ENCODE data around the gene HRH3. TPM values are rescaled to one million over a fixed set of nuclear protein-coding genes. Genes with fewer than 3 reads are reported as not detected.

The HRH3 gene
- total RNA-seq, 4 donors from 2014 or later: not detected

DNA sequence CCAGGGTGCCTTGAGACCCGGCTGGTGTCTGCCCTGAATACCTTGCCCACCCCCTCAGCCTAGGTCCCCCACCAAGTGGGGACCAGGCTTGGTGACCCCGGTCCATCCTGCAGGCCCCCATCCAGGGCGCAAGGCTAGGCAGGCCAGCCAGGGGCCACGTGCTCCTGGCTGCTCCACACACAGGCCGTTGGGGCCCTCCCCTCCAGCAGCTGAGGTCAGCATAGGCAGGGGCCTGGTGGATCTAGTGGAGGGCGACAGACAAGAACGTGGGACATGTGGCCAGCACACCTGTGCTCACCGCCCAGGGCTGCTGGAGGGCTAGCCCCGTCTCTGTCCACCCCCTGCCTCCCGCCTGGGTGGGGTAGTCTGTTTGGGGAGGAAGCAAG, 7.5 kb upstream of the HRH3 start:
- H3K36me3 ChIP-seq: no peaks in the 10 kb centered on the region
- H3K27me3 ChIP-seq: peaks cover 0 to 91% (median 15%) of the 10 kb centered on the region in 4 donors
- TF ChIP-seq POLR2AphosphoS5 (IDR thresholded peaks at IDR 0.05) (no peak), POLR2A (IDR thresholded peaks at IDR 0.05; ENCODE audit: low read depth) (no peak), EP300 (IDR thresholded peaks at IDR 0.05) (no peak)
- TF ChIP-seq, protein P1, sequence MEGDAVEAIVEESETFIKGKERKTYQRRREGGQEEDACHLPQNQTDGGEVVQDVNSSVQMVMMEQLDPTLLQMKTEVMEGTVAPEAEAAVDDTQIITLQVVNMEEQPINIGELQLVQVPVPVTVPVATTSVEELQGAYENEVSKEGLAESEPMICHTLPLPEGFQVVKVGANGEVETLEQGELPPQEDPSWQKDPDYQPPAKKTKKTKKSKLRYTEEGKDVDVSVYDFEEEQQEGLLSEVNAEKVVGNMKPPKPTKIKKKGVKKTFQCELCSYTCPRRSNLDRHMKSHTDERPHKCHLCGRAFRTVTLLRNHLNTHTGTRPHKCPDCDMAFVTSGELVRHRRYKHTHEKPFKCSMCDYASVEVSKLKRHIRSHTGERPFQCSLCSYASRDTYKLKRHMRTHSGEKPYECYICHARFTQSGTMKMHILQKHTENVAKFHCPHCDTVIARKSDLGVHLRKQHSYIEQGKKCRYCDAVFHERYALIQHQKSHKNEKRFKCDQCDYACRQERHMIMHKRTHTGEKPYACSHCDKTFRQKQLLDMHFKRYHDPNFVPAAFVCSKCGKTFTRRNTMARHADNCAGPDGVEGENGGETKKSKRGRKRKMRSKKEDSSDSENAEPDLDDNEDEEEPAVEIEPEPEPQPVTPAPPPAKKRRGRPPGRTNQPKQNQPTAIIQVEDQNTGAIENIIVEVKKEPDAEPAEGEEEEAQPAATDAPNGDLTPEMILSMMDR (IDR thresholded peaks at IDR 0.05): no peak
- intact Hi-C loops (cut with DNase I): no loop called here
- H3K9me3 ChIP-seq: no peaks in the 10 kb centered on the region
- no peak for DNase-seq (ENCODE audit: extremely low spot score)
- H3K27ac ChIP-seq (replicated peaks in 1 of 4): no peak overlapping the region
- 70% methylated on average over 4 of the region's 10 CpGs for WGBS
- no peak overlapping the region for H3K4me3 ChIP-seq
- no peaks in the 10 kb centered on the region for H3K4me1 ChIP-seq

DNA sequence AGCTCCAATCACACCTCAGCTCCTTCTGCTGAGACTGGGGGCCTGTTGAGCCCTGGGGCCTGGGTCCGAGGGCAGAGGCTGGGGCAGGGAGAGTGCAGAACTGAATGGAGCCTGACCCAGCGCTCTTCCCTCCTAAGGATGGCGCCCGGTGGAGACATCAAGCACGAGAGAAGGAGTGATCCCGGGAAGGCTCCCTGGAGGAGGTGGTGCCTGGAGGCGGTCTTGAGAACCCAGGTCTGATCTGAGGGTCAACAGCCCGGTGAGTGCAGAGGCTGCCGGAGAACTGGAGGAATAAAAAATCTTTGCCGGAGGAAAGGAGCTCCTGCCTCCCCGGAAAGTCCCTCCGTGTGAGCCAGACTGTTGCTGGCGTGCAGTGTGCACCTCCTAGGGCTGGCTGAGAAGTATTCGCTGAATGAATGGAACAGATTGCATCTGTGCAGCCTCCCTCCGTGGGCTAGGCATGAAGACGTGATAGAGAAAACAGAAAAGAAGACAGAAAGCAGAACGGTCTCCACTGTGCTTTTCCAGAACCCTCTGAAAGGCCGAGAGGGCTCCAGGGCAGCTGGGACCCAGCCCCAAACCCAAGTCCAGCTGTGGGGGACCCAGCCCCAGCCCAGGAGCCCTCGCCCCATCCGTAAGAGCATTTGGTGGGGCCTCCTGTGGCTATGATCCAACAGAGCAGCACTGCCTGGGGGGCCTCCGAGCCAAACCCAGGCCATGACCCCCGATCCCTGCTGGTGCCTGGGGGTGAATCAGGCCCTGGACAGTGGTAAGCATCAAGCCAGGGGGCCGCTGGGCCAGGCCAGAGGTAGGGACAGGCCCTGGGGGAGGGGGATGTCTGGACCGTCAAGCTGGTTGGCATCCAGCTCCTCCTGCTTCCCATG, 6.9 kb upstream of the HRH3 start:
- intact Hi-C loops (cut with DNase I): no loop called here
- TF ChIP-seq POLR2A (IDR thresholded peaks at IDR 0.05; ENCODE audit: low read depth) (no peak), EP300 (IDR thresholded peaks at IDR 0.05) (no peak), POLR2AphosphoS5 (IDR thresholded peaks at IDR 0.05) (no peak)
- TF ChIP-seq, protein P1 (IDR thresholded peaks at IDR 0.05): no peak
- no peaks in the 10 kb centered on the region for H3K9me3 ChIP-seq
- 71% methylated on average over 24 of the region's 24 CpGs for WGBS
- no peaks in the 10 kb centered on the region for H3K36me3 ChIP-seq
- H3K27me3 ChIP-seq: peaks cover 0 to 91% (median 21%) of the 10 kb centered on the region in 4 donors
- H3K4me1 ChIP-seq: no peaks in the 10 kb centered on the region
- no peak for DNase-seq (ENCODE audit: extremely low spot score)
- no peak overlapping the region for H3K27ac ChIP-seq (replicated peaks in 1 of 4)
- no peak overlapping the region for H3K4me3 ChIP-seq

DNA sequence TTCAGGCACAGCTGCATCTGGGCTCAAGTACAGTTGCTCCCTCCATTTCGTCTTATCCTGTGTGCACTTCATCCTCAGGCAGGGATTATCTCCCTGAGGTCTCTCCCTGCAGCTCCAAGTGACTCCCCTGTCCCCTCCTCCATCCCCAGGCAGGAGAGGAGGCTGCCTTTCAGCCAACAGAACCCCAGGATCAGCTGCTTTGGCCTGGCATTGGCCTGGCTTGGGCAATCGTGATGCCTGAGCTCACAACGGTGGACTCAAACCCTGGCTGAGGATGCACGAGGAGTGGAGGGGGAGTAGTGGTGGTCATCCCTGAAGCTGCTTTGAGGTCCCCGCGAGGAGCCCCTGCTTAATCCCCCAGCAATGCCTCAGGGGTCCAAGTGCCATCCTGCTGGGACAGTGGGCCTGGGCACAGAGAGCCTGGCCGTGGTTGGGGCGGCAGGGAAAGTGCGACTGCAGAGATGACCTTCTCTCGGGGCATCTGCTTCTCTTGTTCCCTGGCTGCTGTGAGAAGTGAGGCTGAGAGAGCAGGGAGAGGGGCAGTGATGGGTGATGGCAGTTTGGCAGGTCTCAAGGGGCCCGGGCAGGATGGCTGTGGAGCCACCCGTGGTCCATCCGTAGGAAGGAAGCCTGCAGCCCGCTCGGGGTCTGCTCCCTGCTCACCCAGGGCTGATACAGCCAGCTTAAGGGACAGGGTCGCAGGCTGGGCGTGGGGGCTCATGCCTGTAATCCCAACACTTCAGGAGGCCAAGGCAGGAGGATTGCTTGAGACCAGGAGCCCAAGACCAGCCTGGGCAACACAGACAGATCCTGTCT, 6.0 kb upstream of the HRH3 start:
- intact Hi-C loops (cut with DNase I): no loop called here
- TF ChIP-seq POLR2A (IDR thresholded peaks at IDR 0.05; ENCODE audit: low read depth): no peak
- TF ChIP-seq EP300 (IDR thresholded peaks at IDR 0.05): no peak
- TF ChIP-seq, protein P1 (IDR thresholded peaks at IDR 0.05): no peak
- no peak for TF ChIP-seq POLR2AphosphoS5 (IDR thresholded peaks at IDR 0.05)
- WGBS: 78% methylated on average over 7 of the region's 17 CpGs

DNA sequence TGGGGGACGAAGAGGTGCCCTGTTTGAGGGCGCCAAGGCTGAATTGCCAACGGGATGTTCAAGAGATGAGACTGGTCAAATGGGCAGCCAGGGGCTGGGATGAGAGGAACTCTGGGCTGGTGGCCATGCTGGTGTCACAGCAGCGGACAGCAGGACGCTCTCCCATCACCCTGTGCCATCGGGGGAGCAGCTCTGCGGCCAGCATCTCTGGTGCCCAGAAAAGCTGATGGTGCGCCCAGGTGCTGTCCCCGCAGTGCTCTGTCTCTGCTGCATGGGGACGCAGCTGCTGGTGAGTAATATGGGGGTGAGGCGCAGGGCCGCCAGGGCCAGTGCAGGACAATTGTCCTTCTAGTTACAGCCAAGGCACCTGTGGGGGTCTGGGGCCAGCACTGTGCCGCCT, 4.9 kb upstream of the HRH3 start:
- Histone ChIP-seq H3K4me1 (peaks cover 7 to 13% (median 10%) of the 10 kb centered on the region in 4 donors), H3K36me3 (no peaks in the 10 kb centered on the region), H3K4me3 (no peak overlapping the region), H3K9me3 (no peaks in the 10 kb centered on the region), H3K27me3 (peaks cover 0 to 91% (median 34%) of the 10 kb centered on the region in 4 donors), H3K27ac (replicated peaks in 1 of 4) (no peak overlapping the region)
- 91% methylated on average over 13 of the region's 13 CpGs for WGBS
- TF ChIP-seq, protein P1 (IDR thresholded peaks at IDR 0.05): no peak
- TF ChIP-seq POLR2AphosphoS5 (IDR thresholded peaks at IDR 0.05) (no peak), EP300 (IDR thresholded peaks at IDR 0.05) (no peak), POLR2A (IDR thresholded peaks at IDR 0.05; ENCODE audit: low read depth) (no peak)
- no peak for DNase-seq (ENCODE audit: extremely low spot score)
- intact Hi-C loops (cut with DNase I): no loop called here

More for the DNA sequence above, 6.0 kb upstream of the HRH3 start:
- peaks cover 0 to 91% (median 29%) of the 10 kb centered on the region in 4 donors for H3K27me3 ChIP-seq
- no peaks in the 10 kb centered on the region for H3K9me3 ChIP-seq
- DNase-seq (ENCODE audit: extremely low spot score): no peak
- no peaks in the 10 kb centered on the region for H3K36me3 ChIP-seq
- no peak overlapping the region for H3K4me3 ChIP-seq
- H3K27ac ChIP-seq (replicated peaks in 1 of 4): no peak overlapping the region
- peaks cover 0 to 3% (median 1%) of the 10 kb centered on the region in 4 donors for H3K4me1 ChIP-seq
